ENCODE measurements around the gene ADAT3.
"Not testable (repeated sequence)": the region's sequence is repeated elsewhere in the genome, so short reads cannot be mapped to it uniquely, and the experiment has no call there.

- TF ChIP-seq ZNF274 (IDR thresholded peaks at IDR 0.05; ENCODE audit: low read depth, low read length); YY1 (IDR thresholded peaks at IDR 0.05; ENCODE audit: insufficient read depth, insufficient read length): not testable (repeated sequence)
These were observed 29.9 kb upstream of the ADAT3 start for GRCh38 chr19:1875265-1875645.
